ENCODE measurements around the gene TMCC1. TPM values are rescaled to one million over a fixed set of nuclear protein-coding genes. Genes with fewer than 3 reads are reported as not detected.

The TMCC1 gene
- total RNA-seq, 1 donor from 2014 or later: 19.2 TPM

DNA sequence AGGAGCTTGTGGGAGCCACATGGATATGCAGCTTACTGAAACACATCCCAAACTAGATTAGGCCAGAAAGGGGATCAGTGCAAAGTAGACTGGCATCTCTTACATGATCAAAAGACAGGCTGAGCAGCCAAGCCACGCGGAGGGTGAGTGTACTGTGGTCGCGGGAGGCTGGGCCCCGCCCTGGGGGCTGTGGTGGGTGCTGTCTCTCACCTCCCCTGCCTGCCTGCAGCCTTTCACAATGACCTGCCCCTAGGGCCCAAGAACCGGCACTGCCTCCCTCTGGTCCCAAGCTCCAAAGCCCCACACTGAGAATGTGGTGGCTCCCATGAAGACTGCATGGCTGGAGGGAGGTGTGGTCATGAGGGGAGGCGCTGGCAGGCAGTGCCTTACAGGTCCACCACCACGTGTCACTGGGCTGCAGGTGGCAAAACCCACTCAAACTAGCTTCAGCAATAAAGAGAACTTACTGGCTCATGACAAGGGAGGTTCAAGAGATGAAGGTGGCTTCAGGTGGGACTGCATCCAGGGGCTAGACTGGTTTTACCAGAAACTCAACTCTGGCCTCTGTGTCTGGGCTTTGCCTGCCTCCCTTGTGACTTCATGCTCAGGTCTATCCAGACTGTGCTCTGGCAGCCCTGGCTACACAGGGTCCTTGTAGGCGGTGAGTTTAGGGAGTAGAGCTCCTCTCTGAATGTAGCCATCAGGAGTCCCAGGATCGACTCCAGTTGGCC lies 259.6 kb downstream of the TMCC1 start:
- H3K4me1 Mint-ChIP-seq: no peaks in the 10 kb centered on the region
- H3K27ac Mint-ChIP-seq: no peak overlapping the region
- H3K9me3 Mint-ChIP-seq: no peaks in the 10 kb centered on the region
- DNase-seq: no peak
- H3K4me3 Mint-ChIP-seq: no peak overlapping the region
- intact Hi-C loops (cut with micrococcal nuclease): no loop called here
- H3K36me3 Mint-ChIP-seq (ENCODE audit: low read depth): no peaks in the 10 kb centered on the region
- peaks cover 8% of the 10 kb centered on the region for H3K27me3 Mint-ChIP-seq

DNA sequence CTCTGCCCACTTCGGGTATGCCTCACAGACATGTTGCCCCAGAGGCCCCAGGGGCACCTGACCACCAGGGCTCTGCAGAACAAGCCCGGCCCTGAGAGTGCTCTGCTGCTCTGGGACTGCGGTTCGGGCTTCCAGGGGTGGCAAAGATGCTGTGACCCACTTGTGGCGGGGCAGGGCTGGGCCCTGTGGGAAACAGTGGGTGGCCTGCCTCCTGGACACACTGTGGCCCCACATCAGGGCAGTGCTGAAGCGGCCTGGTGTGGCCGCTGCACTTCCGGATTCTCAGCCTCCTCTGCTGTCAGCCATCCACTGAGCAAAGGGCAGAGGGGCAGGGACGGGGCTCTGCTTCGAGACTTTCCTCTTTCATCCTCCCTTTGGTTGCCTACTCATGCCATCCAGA lies 260.5 kb downstream of the TMCC1 start:
- H3K36me3 Mint-ChIP-seq (ENCODE audit: low read depth): no peaks in the 10 kb centered on the region
- DNase-seq: no peak
- H3K9me3 Mint-ChIP-seq: no peaks in the 10 kb centered on the region
- intact Hi-C loops (cut with micrococcal nuclease): no loop called here
- peaks cover 11% of the 10 kb centered on the region for H3K27me3 Mint-ChIP-seq
- H3K4me3 Mint-ChIP-seq: no peak overlapping the region
- peaks cover 3% of the 10 kb centered on the region for H3K4me1 Mint-ChIP-seq
- no peak overlapping the region for H3K27ac Mint-ChIP-seq

DNA sequence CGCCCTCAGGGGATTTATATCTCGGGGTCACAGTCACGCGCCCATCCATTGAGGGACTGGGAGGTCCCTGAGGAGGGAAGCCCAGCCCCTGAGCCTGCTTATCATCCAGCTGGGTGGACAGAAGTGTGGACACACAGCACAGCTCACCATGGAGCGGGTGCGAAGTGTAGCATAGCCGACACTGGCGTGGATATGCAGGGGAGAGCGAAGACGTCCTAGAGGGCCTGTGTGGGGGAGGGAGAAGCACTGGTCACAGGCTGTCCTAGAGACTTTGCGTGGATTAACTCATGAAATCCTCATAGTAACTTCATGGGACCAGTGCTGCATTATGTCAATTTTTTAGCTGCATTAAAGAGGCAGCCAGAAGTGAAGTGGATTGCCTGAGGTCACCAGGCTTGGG lies 261.0 kb downstream of the TMCC1 start:
- Mint-ChIP-seq H3K9me3 (no peaks in the 10 kb centered on the region), H3K36me3 (ENCODE audit: low read depth) (no peaks in the 10 kb centered on the region), H3K4me3 (no peak overlapping the region), H3K27ac (no peak overlapping the region), H3K4me1 (peaks cover 7% of the 10 kb centered on the region), H3K27me3 (peaks cover 14% of the 10 kb centered on the region)
- intact Hi-C loops (cut with micrococcal nuclease): no loop called here
- no peak for DNase-seq

DNA sequence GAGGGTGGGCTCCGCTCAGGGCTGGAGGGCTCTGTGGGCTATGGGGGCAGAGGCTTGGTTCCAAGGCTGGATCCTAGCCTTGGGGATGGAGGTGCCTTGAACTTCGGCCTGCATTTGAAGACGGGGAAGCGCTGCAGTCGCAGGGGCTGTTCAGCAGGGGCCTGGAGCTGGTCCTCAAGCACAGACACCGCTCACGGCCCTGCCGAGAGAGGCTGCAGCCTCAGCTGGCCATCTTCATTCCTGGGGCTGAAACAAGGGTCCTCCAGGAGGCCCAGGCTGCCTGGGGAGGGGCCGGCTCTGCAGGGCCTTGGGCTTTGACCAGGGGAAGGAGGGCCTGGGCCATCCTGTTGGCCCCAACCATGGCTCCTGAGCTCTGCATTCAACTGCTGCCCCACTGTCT lies 261.5 kb downstream of the TMCC1 start:
- H3K36me3 Mint-ChIP-seq (ENCODE audit: low read depth): no peaks in the 10 kb centered on the region
- intact Hi-C loops (cut with micrococcal nuclease): no loop called here
- H3K4me3 Mint-ChIP-seq: no peak overlapping the region
- H3K27ac Mint-ChIP-seq: no peak overlapping the region
- no peaks in the 10 kb centered on the region for H3K9me3 Mint-ChIP-seq
- no peak for DNase-seq
- H3K4me1 Mint-ChIP-seq: peaks cover 12% of the 10 kb centered on the region
- peaks cover 15% of the 10 kb centered on the region for H3K27me3 Mint-ChIP-seq

DNA sequence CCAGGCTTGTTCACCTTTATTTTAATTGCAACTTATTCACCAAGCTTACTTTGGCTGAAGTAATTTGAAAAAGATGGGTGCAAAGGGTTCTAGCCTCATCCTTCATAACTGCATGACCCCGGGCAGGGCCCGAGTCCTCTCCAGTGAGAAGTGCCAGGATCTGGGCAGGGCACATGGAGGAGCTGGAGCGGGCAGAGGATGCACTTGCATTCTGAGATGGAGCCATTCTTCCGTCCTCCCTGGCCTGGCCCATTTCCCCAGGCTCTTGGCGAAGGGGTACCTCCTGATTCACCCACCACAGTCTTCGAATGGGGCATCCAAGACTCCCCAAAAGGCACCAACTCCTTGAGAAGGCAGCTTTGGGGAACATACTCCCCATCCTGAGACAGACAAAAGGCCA lies 264.5 kb downstream of the TMCC1 start:
- no peak for DNase-seq
- Mint-ChIP-seq H3K9me3 (no peaks in the 10 kb centered on the region), H3K36me3 (ENCODE audit: low read depth) (no peaks in the 10 kb centered on the region), H3K4me1 (peaks cover 20% of the 10 kb centered on the region), H3K27me3 (peaks cover 11% of the 10 kb centered on the region), H3K4me3 (no peak overlapping the region), H3K27ac (no peak overlapping the region)
- intact Hi-C loops (cut with micrococcal nuclease): loop anchor here (2.0 to 5.0 kb wide), 3 partner anchors 187 to 373 kb away; partner anchors contain the start of gene IFT122

DNA sequence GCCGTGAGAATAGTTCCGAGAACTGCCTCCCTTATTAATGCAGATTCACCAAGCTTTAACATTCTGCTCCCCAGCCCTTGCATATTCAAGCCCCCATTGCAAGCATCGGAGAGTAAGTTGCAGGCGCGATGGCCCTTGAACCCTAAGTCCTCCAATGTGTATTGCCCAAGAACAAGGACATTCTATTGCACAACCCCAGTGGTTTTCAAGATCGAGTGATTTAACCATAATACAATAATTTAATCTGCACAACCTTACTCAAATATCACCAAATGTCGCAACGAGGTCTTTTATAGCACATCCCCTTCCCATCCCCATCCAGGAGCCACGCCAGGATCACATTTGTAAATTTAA lies 265.4 kb downstream of the TMCC1 start:
- no peaks in the 10 kb centered on the region for H3K9me3 Mint-ChIP-seq
- H3K36me3 Mint-ChIP-seq (ENCODE audit: low read depth): no peaks in the 10 kb centered on the region
- H3K27me3 Mint-ChIP-seq: peaks cover 11% of the 10 kb centered on the region
- H3K4me1 Mint-ChIP-seq: peaks cover 20% of the 10 kb centered on the region
- no peak for DNase-seq
- H3K27ac Mint-ChIP-seq: peak overlapping the region; percentile 91
- H3K4me3 Mint-ChIP-seq: peak overlapping the region; percentile 94
- intact Hi-C loops (cut with micrococcal nuclease): loop anchor here (1.0 to 5.0 kb wide), 4 partner anchors 186 to 374 kb away; partner anchors contain the start of gene IFT122

DNA sequence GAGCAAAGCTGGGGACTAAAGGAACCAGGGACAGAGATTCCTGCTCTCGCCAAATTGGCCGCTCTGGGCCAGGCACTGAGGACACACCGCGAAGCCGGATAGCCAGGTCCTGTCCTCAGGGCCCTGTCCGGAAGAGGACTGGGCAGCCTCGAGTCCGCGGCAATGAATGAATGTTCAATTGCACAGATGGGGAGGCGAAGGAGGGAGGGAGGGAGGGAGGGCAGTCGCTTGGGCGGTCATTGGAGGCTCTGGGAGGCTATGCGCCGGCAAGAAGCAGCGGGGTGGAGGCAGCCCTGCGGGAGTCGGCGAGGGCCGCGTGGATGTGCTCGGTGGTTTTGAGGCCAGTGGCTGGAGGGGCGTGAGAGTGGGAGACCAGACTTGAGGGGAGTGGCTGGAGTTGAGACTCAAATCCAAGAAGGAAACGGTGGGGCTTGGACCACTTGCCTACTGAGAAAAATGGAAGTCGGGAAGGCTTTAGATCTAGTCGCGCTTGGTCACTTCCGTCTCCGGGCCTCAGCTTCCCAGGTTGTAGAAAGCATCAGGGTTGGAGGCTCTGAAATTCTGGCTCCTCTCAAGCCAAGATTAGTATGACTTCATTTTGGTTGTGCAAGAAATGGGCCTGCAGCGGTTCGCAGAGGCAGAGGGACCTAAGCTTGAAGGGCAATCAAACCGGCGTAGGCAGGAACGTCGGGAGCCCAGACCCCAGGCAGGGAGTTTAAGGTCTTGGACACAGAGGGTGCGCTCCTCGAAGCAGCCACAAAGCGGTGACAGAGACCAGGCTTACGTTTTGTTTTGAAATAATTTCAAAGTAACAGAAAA lies 266.0 kb downstream of the TMCC1 start:
- peak; percentile 88 for DNase-seq
- H3K27me3 Mint-ChIP-seq: peaks cover 11% of the 10 kb centered on the region
- H3K4me3 Mint-ChIP-seq: peak overlapping the region; percentile 94
- intact Hi-C loops (cut with micrococcal nuclease): loop anchor here (1.0 to 5.0 kb wide), 5 partner anchors 185 to 375 kb away; partner anchors contain the start of genes IFT122 and TMCC1
- no peaks in the 10 kb centered on the region for H3K36me3 Mint-ChIP-seq (ENCODE audit: low read depth)
- H3K4me1 Mint-ChIP-seq: peaks cover 20% of the 10 kb centered on the region
- H3K27ac Mint-ChIP-seq: peak overlapping the region; percentile 91
- H3K9me3 Mint-ChIP-seq: no peaks in the 10 kb centered on the region

DNA sequence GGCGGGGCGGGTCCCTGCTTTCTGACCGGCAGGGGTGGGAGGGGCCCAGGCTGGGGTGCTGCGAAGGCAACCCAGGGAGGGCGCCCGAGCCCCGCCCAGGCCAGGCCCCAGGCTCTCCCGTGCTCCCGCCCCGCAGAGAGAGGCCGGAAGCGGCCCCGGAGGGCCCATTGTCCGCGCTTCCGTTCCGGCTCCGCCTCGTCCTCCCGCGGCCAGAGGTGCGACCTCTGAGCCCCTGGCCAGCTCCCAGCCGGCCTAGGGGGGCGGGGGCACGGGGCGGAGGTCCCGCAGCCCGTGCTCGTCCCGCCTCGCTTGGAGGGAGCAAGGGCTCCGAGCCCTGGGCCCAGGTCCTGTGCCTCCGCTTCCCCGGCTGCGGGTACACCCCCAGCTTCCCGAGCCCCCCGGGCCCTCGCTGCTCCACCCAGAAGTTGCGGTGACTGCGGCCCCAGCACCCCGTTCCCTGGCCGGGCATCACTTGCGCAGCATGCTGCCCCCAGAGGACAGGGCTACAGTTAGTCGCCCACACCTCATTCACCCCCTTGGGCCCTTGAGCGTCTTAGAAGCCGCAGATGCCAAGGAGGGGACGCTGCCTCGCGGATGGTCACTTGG lies 266.7 kb downstream of the TMCC1 start:
- Mint-ChIP-seq H3K4me1 (peaks cover 20% of the 10 kb centered on the region), H3K4me3 (peak overlapping the region; percentile 94), H3K27ac (peak overlapping the region; percentile 91), H3K27me3 (peaks cover 11% of the 10 kb centered on the region), H3K36me3 (ENCODE audit: low read depth) (no peaks in the 10 kb centered on the region), H3K9me3 (no peaks in the 10 kb centered on the region)
- DNase-seq: peak; percentile 92
- intact Hi-C loops (cut with micrococcal nuclease): loop anchor here (2.0 to 5.0 kb wide), 3 partner anchors 185 to 375 kb away; partner anchors contain the start of genes IFT122 and TMCC1

DNA sequence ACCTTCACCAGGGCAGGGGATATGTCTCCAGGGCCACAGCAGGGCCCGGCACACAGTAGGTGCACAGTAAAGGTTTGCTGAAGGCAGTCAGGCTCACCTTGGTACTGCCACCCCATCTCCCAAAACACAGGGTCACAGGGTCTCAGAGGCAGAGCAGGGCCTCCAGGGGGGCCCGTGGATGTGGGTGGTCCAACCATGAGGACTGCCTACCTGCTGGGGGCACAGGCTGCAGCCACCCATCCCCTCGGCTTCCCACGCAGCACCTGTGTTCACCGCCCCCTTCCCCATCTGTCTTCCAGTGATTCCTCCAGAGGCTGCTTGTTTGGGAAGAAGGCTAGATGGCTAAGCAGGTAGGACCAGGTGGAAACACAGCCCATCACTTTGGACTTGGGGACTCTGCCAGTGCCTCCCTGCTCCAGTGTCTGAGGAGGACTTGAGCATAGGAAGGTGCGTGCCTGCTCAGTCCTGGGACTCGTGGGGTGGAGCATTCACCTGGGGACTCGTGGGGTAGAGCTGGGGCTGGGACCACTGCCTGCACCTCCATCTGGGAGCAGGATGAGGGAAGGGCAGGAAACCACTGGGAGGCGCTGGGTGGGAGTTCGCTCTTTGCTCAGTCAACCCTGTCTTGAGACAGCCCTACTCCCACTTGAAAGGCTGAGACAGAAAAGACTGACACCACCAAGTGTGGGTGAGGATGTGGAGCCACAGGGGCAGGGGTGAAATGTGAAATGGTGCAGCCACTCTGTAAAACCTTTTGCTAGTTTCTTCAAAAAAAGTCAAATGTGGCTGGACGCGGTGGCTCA lies 268.2 kb downstream of the TMCC1 start:
- intact Hi-C loops (cut with micrococcal nuclease): loop anchor here (5.0 kb wide), 2 partner anchors 183 to 377 kb away; partner anchors contain the start of gene IFT122
- Mint-ChIP-seq H3K4me3 (peak overlapping the region; percentile 32), H3K9me3 (no peaks in the 10 kb centered on the region), H3K4me1 (peaks cover 20% of the 10 kb centered on the region), H3K27me3 (peaks cover 11% of the 10 kb centered on the region), H3K27ac (no peak overlapping the region), H3K36me3 (ENCODE audit: low read depth) (no peaks in the 10 kb centered on the region)
- DNase-seq: no peak

DNA sequence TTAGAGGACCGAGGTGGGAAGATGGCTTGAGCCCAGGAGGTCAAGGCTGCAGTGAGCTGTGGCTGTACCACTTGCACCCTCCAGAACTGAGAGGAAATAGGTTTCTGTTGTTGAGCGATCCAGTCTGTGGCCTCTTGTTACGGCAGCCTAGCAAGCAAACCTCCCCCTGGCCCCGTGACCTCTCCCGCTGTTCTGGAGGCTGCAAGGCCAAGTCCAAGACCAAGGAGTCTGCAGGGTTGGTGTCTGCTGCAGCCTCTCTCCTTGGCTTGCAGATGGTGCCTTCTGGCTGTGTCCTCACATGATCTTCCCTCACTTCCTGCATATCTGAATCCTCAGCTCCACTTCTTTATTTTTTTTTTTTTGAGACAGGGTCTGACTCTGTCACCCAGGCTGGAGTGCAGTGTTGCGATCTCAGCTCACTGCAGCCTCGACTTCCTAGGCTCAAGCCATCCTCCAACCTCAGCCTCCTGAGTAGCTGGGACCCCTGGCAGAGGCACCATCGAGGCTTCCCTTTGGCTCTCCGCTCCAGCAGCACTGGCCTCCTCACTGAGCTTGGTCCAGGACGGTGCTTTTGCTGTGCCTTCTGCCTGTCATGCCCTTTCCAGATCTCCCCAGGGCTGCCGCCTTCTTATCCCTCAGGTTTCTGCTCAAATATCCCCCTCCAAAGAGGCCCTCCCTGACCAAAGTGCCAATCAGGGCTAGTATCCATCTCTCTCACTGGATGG lies 269.0 kb downstream of the TMCC1 start:
- intact Hi-C loops (cut with micrococcal nuclease): loop anchor here (5.0 kb wide), 2 partner anchors 182 to 378 kb away; partner anchors contain the start of gene IFT122
- no peak overlapping the region for H3K4me3 Mint-ChIP-seq
- H3K4me1 Mint-ChIP-seq: peaks cover 20% of the 10 kb centered on the region
- H3K27me3 Mint-ChIP-seq: peaks cover 11% of the 10 kb centered on the region
- H3K27ac Mint-ChIP-seq: no peak overlapping the region
- H3K9me3 Mint-ChIP-seq: no peaks in the 10 kb centered on the region
- no peaks in the 10 kb centered on the region for H3K36me3 Mint-ChIP-seq (ENCODE audit: low read depth)
- DNase-seq: no peak

DNA sequence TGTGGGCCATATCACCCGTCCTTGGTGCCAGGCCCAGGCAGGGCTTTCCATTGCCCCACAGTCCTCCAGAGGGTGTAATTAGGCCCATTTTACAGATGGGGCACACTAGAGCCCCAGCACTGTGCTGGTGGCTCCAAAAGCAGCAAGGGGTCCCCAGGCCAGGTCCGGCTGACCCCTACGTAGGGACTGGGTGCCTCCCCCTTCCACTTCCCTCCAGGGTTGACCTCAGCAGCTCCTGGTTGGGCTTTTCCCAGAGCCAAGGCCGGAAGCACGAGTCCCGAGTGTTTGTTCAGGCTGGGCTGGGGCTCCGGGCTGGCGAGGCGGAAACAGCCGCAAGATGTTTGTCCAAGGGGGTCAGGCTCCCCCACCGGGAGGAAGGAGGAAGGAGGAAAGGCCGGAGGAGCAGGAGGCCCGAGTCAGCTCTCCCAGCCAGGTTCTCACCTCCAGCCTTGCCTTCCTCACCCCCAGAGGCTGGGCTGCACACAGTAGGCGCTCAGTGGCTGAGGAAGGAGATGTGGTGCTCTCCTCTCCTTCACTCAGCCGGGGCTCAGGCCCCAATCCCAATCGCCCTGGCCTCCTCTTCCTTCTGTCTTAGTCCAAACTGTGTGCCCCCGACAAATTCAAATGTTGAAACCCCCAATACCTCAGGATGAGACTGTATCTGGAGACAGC lies 269.9 kb downstream of the TMCC1 start:
- intact Hi-C loops (cut with micrococcal nuclease): no loop called here
- no peak for DNase-seq
- Mint-ChIP-seq H3K4me1 (peaks cover 22% of the 10 kb centered on the region), H3K27me3 (peaks cover 11% of the 10 kb centered on the region), H3K9me3 (no peaks in the 10 kb centered on the region), H3K27ac (no peak overlapping the region), H3K4me3 (no peak overlapping the region), H3K36me3 (ENCODE audit: low read depth) (no peaks in the 10 kb centered on the region)

DNA sequence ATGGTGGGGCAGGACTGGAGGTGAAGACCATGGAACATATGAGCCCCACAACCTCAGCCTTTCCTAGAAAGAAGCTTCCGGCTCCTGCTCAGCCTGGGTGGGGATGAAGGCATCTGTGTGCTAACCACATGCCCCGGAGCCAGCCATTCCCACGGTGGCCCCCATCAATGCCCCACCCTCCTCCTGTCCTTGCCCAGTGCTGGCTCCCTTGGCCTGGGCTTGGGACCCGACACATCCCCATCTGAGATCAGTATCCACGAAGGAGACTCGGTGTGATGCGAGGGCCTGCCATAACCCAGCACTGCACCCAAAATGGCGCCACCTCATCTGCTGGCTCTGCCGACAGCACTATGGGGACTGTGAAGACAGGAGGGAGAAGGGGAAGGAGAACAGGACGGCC lies 270.6 kb downstream of the TMCC1 start:
- Mint-ChIP-seq H3K36me3 (ENCODE audit: low read depth) (no peaks in the 10 kb centered on the region), H3K9me3 (no peaks in the 10 kb centered on the region), H3K4me1 (peaks cover 21% of the 10 kb centered on the region), H3K27me3 (peaks cover 9% of the 10 kb centered on the region), H3K27ac (no peak overlapping the region), H3K4me3 (no peak overlapping the region)
- intact Hi-C loops (cut with micrococcal nuclease): no loop called here
- no peak for DNase-seq
